Mesenchymal stem cell (in vitro differentiated cells and primary cell): ENCODE data around the gene AGO4.

Source experiments
- DNase-seq: peaks from one replicate; pipeline ENCODE4 v3.0.0-alpha.2; 2013
- H2AFZ ChIP-seq: one replicate; pipeline ENCODE4 v1.6.1; 2013; ENCODE audit warnings: low read depth, mild to moderate bottlenecking, control low read depth, inconsistent platforms, low read length, moderate library complexity
- H2AK5ac ChIP-seq: 2 replicates; pipeline ENCODE4 v1.6.1; 2013; ENCODE audit warnings: low read length, moderate library complexity, mild to moderate bottlenecking, inconsistent platforms; ENCODE audit not compliant: severe bottlenecking
- H2BK120ac ChIP-seq: one replicate; pipeline ENCODE4 v1.6.1; 2013; ENCODE audit warnings: low read depth, mild to moderate bottlenecking, inconsistent platforms, low read length, moderate library complexity
- H2BK12ac ChIP-seq, 2 experiments: one replicate each; pipeline ENCODE4 v1.6.1; 2013; ENCODE audit warnings: inconsistent platforms in 2 of 2, low read length in 2 of 2, mild to moderate bottlenecking in 2 of 2, moderate library complexity in 2 of 2, control low read depth in 1 of 2
- H2BK15ac ChIP-seq: one replicate; pipeline ENCODE4 v1.6.1; 2013; ENCODE audit warnings: mild to moderate bottlenecking, low read depth, inconsistent platforms; ENCODE audit not compliant: poor library complexity, severe bottlenecking
- H2BK5ac ChIP-seq: 2 replicates; pipeline ENCODE4 v1.6.1; 2013; ENCODE audit warnings: low read depth, mild to moderate bottlenecking, low read length, control low read depth, inconsistent platforms; ENCODE audit not compliant: poor library complexity, severe bottlenecking
- H3K14ac ChIP-seq, 2 experiments: one replicate each; pipeline ENCODE4 v1.6.1; 2013; ENCODE audit warnings: inconsistent platforms in 2 of 2, low read length in 2 of 2, control low read depth in 1 of 2, mild to moderate bottlenecking in 1 of 2, moderate library complexity in 1 of 2
- H3K18ac ChIP-seq, 2 experiments: one replicate each; pipeline ENCODE4 v1.6.1; 2013; ENCODE audit warnings: inconsistent platforms in 2 of 2, low read length in 2 of 2, control low read depth in 1 of 2, low read depth in 1 of 2, mild to moderate bottlenecking in 1 of 2
- H3K23ac ChIP-seq, 2 experiments: one replicate each; pipeline ENCODE4 v1.6.1; 2013; ENCODE audit warnings: inconsistent platforms in 2 of 2, low read length in 2 of 2, mild to moderate bottlenecking in 2 of 2, moderate library complexity in 2 of 2, control low read depth in 1 of 2
- H3K27ac ChIP-seq: 2 replicates; pipeline ENCODE4 v1.5.1; 2013; ENCODE audit warnings: mild to moderate bottlenecking, moderate library complexity, low read length, control low read depth, inconsistent platforms; ENCODE audit not compliant: poor library complexity, severe bottlenecking
- H3K27me3 ChIP-seq, 2 experiments: 2 replicates each; pipeline versions ENCODE4 v1.6.1 to v1.7.0; 2013; ENCODE audit warnings: low read length in 2 of 2, mild to moderate bottlenecking in 2 of 2, moderate library complexity in 2 of 2, control low read depth in 1 of 2, inconsistent platforms in 1 of 2; ENCODE audit not compliant: control insufficient read depth in 1 of 2, insufficient read depth in 1 of 2
- H3K36me3 ChIP-seq, 2 experiments: 2 replicates each; pipeline versions ENCODE4 v1.6.1 to v1.7.0; 2013; ENCODE audit warnings: low read length in 2 of 2, control low read depth in 1 of 2, inconsistent platforms in 1 of 2, low read depth in 1 of 2, mild to moderate bottlenecking in 1 of 2; ENCODE audit not compliant: insufficient read depth in 2 of 2, control insufficient read depth in 1 of 2
- H3K4ac ChIP-seq, 2 experiments: one replicate each; pipeline ENCODE4 v1.6.1; 2013; ENCODE audit warnings: inconsistent platforms in 2 of 2, low read length in 2 of 2, mild to moderate bottlenecking in 2 of 2, moderate library complexity in 2 of 2, control low read depth in 1 of 2, low read depth in 1 of 2
- H3K4me1 ChIP-seq: 2 replicates; pipeline ENCODE4 v1.6.1; 2013; ENCODE audit warnings: low read depth, low read length, control low read depth; ENCODE audit not compliant: control insufficient read depth, insufficient read depth
- H3K4me2 ChIP-seq: 2 replicates; pipeline ENCODE4 v1.6.1; 2013; ENCODE audit warnings: low read length, mild to moderate bottlenecking, inconsistent platforms; ENCODE audit not compliant: poor library complexity, severe bottlenecking
- H3K4me3 ChIP-seq, 2 experiments: 2 replicates each; pipeline versions ENCODE4 v1.5.1 to v1.7.0; 2013; ENCODE audit warnings: low read length in 2 of 2, mild to moderate bottlenecking in 2 of 2, control low read depth in 1 of 2, low read depth in 1 of 2; ENCODE audit not compliant: insufficient read depth in 1 of 2
- H3K79me1 ChIP-seq: replicated peaks from 2 replicates; pipeline ENCODE4 v1.6.1; 2013; ENCODE audit warnings: mild to moderate bottlenecking, control low read depth, low read length, inconsistent platforms; ENCODE audit not compliant: poor library complexity, severe bottlenecking
- H3K9ac ChIP-seq: 2 replicates; pipeline ENCODE4 v1.7.0; 2013; ENCODE audit warnings: mild to moderate bottlenecking, low read length, moderate library complexity
- H3K9me3 ChIP-seq: 2 replicates; pipeline ENCODE4 v1.7.0; 2013; ENCODE audit warnings: mild to moderate bottlenecking, low read length; ENCODE audit not compliant: control insufficient read depth
- H4K8ac ChIP-seq: one replicate; pipeline ENCODE4 v1.6.1; 2013; ENCODE audit warnings: inconsistent platforms, mild to moderate bottlenecking, low read length, moderate library complexity
- H4K91ac ChIP-seq: one replicate; pipeline ENCODE4 v1.6.1; 2013; ENCODE audit warnings: mild to moderate bottlenecking, low read length, inconsistent platforms
- WGBS: methylation state at CpG from one replicate; pipeline ENCODE4 v1.1.7; 2013; ENCODE audit warnings: mixed read lengths; 5-methylcytosine and 5-hydroxymethylcytosine counted together

Gene AGO4

DNA sequence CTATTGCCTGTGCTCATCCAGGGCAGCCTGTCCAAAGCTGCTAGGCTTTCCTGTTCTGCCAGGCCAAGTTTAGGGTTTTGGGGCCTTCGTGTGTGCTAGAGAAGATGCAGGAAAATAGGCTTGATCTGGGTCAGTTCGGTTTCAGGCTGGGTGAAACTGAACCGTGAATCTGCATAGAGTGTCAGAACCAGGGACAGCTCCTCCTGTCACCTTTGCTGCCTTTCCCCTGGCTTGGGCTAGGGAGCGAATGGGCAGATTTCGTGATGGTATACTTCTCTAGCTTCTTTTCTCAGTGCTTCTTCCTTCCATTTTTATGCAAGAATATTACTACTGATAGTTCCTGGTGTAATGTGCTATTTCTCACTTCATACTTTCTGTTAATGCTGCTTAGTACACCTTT lies 69.2 kb downstream of the AGO4 start:
- Histone ChIP-seq H3K9ac (no peak overlapping the region), H3K14ac (no peak overlapping the region)

DNA sequence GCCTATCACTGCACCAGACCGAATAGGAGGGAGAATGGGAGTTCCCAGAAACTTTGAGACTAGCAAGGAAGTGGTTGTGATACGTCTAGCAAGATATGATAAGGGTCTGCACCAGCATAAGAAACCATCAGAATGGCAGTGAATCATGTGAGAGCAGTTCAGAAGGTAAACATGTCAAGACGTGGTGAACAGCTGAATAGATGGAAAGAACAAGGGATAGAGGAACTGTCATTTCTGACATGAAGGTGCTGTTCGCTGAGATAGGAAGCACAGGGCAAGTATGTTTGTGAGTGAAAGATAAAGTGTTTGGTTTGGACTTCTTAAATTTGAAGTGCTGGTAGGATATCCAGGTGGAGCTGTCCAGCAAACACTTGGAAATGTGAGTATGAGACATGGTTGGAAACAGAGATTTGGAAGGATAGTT lies 74.0 kb downstream of the AGO4 start:
- H2BK5ac ChIP-seq = no peak overlapping the region
- WGBS = 77% methylated on average over 4 of the region's 4 CpGs
- H3K4me3 ChIP-seq = no peak overlapping the region
- no peak overlapping the region for H2BK12ac ChIP-seq
- peaks cover 19% of the 10 kb centered on the region for H3K79me1 ChIP-seq
- no peak overlapping the region for H4K91ac ChIP-seq
- H3K4me1 ChIP-seq = peaks cover 17% of the 10 kb centered on the region
- H3K4ac ChIP-seq = no peak overlapping the region
- no peak overlapping the region for H3K27ac ChIP-seq
- H3K9me3 ChIP-seq = no peaks in the 10 kb centered on the region
- H3K9ac ChIP-seq = no peak overlapping the region
- no peaks in the 10 kb centered on the region for H3K36me3 ChIP-seq
- H2AK5ac ChIP-seq = no peak overlapping the region
- no peak overlapping the region for H3K4me2 ChIP-seq
- no peak overlapping the region for H2BK15ac ChIP-seq
- H3K27me3 ChIP-seq = peaks cover 0 to 7% of the 10 kb centered on the region in 2 experiments
- no peak overlapping the region for H2AFZ ChIP-seq
- DNase-seq = no peak
- no peak overlapping the region for H3K14ac ChIP-seq
- no peak overlapping the region for H3K18ac ChIP-seq
- H2BK120ac ChIP-seq = no peak overlapping the region
- no peak overlapping the region for H3K23ac ChIP-seq
- H4K8ac ChIP-seq = no peak overlapping the region

More for the DNA sequence above, 69.2 kb downstream of the AGO4 start:
- Histone ChIP-seq H3K4me2 (no peak overlapping the region), H3K23ac (no peak overlapping the region), H3K79me1 (no peaks in the 10 kb centered on the region), H2AFZ (no peak overlapping the region), H4K8ac (no peak overlapping the region), H3K4me3 (no peak overlapping the region), H2AK5ac (no peak overlapping the region), H3K27ac (no peak overlapping the region), H3K36me3 (no peaks in the 10 kb centered on the region), H2BK12ac (no peak overlapping the region), H3K4me1 (no peaks in the 10 kb centered on the region), H3K4ac (no peak overlapping the region), H2BK120ac (no peak overlapping the region), H3K27me3 (peaks cover 0 to 7% of the 10 kb centered on the region in 2 experiments), H2BK15ac (no peak overlapping the region), H4K91ac (no peak overlapping the region), H2BK5ac (no peak overlapping the region), H3K18ac (no peak overlapping the region), H3K9me3 (no peaks in the 10 kb centered on the region)
- 23% methylated on average over 5 of the region's 5 CpGs for WGBS
- DNase-seq = peak; percentile 42

DNA sequence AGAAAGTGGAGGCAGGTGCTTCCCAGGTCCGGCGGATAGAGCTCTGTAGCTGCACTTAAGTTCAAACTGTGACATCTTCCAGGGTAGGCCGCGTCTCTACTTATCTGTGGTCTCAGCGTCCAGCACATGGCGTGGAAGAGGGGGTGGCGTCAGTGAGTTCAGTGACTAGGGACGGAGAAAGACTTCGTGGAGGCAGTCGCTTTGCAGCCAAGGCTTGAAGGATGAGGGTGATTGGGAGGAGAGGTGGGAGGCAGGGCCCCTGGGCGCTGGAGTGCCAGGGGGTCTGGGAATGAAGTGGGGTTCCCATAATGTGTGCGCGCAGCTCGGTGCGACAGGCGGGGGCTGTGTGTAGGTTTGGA lies 74.7 kb downstream of the AGO4 start:
- H3K4me2 ChIP-seq = peak overlapping the region; percentile 69
- WGBS = 80% methylated on average over 11 of the region's 16 CpGs

DNA sequence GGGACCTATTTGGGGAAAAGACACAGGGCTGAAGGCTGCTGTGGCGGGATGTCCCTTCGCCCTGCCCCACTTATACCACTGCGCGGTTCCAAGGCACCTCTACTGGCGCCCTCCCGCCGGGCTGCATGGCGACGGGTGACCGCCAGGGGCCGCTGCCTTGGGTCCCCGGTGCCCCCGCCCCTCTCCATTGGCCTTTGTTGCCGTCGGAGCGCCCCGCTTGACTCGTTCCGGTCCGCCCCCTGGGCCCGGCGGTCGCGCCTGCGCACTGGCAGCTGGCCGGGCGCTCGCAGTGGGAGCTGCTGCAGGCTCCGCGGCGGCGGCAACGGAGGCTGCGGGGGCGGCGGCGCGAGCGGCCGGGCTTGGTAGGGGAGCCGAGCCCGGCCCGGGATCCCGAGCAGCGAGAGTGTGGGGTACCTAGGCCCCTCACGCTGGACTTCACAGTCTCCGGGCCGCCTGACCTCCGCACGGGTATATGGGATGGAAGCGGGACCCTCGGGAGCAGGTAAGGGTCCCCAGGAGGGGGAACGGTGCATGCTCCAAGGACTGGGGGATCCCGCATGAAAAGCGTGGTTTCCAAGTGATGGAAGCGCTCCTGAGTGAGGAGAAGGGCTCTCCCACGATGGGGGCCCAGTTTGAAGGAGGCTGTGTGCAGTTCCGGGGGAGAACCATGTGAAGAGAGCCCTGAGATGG lies 75.3 kb downstream of the AGO4 start, which contains the start of gene AGO1:
TSS of gene AGO1 (plus strand) at position 265 of the 690 bp plus-strand sequence. CDS start at position 478, 213 bp downstream.
- Histone ChIP-seq H3K9me3 (no peaks in the 10 kb centered on the region), H2BK15ac (peak within 1 kb of the TSS; percentile 60), H2BK5ac (peak within 1 kb of the TSS; percentile 63), H3K79me1 (peaks cover 24% of the 10 kb centered on the region), H2BK12ac (no peak within 1 kb of the TSS), H2BK120ac (peak within 1 kb of the TSS; percentile 42), H3K27me3 (peaks cover 0 to 7% of the 10 kb centered on the region in 2 experiments), H3K4me1 (peaks cover 19% of the 10 kb centered on the region), H4K8ac (peak within 1 kb of the TSS; percentile 82), H3K27ac (no peak within 1 kb of the TSS), H3K23ac (peak within 1 kb of the TSS in 1 of 2 experiments; percentile 90), H3K14ac (peak within 1 kb of the TSS in 1 of 2 experiments; percentile 50), H2AFZ (peak within 1 kb of the TSS; percentile 89), H3K4me3 (peak within 1 kb of the TSS; percentile 91 to 99), H4K91ac (peak within 1 kb of the TSS; percentile 52), H2AK5ac (no peak within 1 kb of the TSS), H3K4me2 (peak within 1 kb of the TSS; percentile 94), H3K9ac (peak within 1 kb of the TSS; percentile 94), H3K4ac (peak within 1 kb of the TSS; percentile 81 to 82), H3K18ac (peak within 1 kb of the TSS; percentile 59 to 86), H3K36me3 (no peaks in the 10 kb centered on the region)
- under 1% methylated on average over 56 of the region's 58 CpGs for WGBS
- DNase-seq = peak; percentile 92

More for the DNA sequence above, 74.7 kb downstream of the AGO4 start:
- no peak overlapping the region for H2AK5ac ChIP-seq
- H3K18ac ChIP-seq = no peak overlapping the region
- no peak overlapping the region for H2BK12ac ChIP-seq
- H3K23ac ChIP-seq = no peak overlapping the region
- H3K36me3 ChIP-seq = no peaks in the 10 kb centered on the region
- H3K79me1 ChIP-seq = peaks cover 22% of the 10 kb centered on the region
- no peak overlapping the region for H4K91ac ChIP-seq
- peak overlapping the region; percentile 91 to 99 for H3K4me3 ChIP-seq
- H2BK5ac ChIP-seq = no peak overlapping the region
- no peak overlapping the region for H2BK120ac ChIP-seq
- no peak for DNase-seq
- no peak overlapping the region for H3K4ac ChIP-seq
- H3K27me3 ChIP-seq = peaks cover 0 to 7% of the 10 kb centered on the region in 2 experiments
- H2BK15ac ChIP-seq = peak overlapping the region; percentile 60
- peaks cover 19% of the 10 kb centered on the region for H3K4me1 ChIP-seq
- H3K27ac ChIP-seq = no peak overlapping the region
- H2AFZ ChIP-seq = peak overlapping the region; percentile 32
- H3K9me3 ChIP-seq = no peaks in the 10 kb centered on the region
- peak overlapping the region; percentile 57 for H3K9ac ChIP-seq
- H4K8ac ChIP-seq = peak overlapping the region; percentile 42
- no peak overlapping the region for H3K14ac ChIP-seq
